BJ (cell line): ENCODE results near the gene TPRN. TPM values are rescaled to one million over a fixed set of nuclear protein-coding genes. Genes with fewer than 3 reads are reported as not detected.

Experiments
- CTCF ChIA-PET: fragments of 350-600 bp; formaldehyde crosslinking; extraction: SDS; loops from one replicate; lab custom pipeline; 2021; ENCODE audit warnings: antibody characterized with exemption, inconsistent platforms; lab: Yijun Ruan, JAX
- POLR2A ChIA-PET: fragments of 300-600 bp; sonication (Branson Sonifier 250); formaldehyde crosslinking; extraction: SDS; loops from one replicate; lab custom pipeline; 2021; ENCODE audit warnings: antibody characterized with exemption; lab: Charles Lee
- DNase-seq: peaks from one replicate; pipeline ENCODE4 v3.0.0-alpha.2; 2011; ENCODE audit warnings: low read depth
- H3K27me3 ChIP-seq: 2 replicates; pipeline ENCODE4 v1.6.0; 2011; ENCODE audit warnings: low read length; ENCODE audit not compliant: control insufficient read depth, insufficient read depth
- H3K36me3 ChIP-seq: 2 replicates; pipeline ENCODE4 v1.5.1; 2011; ENCODE audit warnings: low read length; ENCODE audit not compliant: control insufficient read depth, insufficient read depth
- H3K4me3 ChIP-seq: 2 replicates; pipeline ENCODE4 v1.5.1; 2011; ENCODE audit warnings: low read depth, mild to moderate bottlenecking, control low read depth, low read length
- polyA plus RNA-seq: library from polyadenylated mRNA; depleted of rRNA; stranded (reverse); fragments of >200 nt; gene quantifications from 2 replicates; pipeline ENCODE4 v1.2.3, GENCODE V29; 2011
- TF ChIP-seq, protein P1 (sequence below): IDR thresholded peaks from 2 replicates; pipeline ENCODE4 v1.5.1; 2011; ENCODE audit warnings: low read depth, mild to moderate bottlenecking, control low read depth, inconsistent platforms, low read length, moderate library complexity; ENCODE audit not compliant: insufficient read depth

TPRN gene
- polyA plus RNA-seq, 1 experiment = 3.5 TPM

DNA sequence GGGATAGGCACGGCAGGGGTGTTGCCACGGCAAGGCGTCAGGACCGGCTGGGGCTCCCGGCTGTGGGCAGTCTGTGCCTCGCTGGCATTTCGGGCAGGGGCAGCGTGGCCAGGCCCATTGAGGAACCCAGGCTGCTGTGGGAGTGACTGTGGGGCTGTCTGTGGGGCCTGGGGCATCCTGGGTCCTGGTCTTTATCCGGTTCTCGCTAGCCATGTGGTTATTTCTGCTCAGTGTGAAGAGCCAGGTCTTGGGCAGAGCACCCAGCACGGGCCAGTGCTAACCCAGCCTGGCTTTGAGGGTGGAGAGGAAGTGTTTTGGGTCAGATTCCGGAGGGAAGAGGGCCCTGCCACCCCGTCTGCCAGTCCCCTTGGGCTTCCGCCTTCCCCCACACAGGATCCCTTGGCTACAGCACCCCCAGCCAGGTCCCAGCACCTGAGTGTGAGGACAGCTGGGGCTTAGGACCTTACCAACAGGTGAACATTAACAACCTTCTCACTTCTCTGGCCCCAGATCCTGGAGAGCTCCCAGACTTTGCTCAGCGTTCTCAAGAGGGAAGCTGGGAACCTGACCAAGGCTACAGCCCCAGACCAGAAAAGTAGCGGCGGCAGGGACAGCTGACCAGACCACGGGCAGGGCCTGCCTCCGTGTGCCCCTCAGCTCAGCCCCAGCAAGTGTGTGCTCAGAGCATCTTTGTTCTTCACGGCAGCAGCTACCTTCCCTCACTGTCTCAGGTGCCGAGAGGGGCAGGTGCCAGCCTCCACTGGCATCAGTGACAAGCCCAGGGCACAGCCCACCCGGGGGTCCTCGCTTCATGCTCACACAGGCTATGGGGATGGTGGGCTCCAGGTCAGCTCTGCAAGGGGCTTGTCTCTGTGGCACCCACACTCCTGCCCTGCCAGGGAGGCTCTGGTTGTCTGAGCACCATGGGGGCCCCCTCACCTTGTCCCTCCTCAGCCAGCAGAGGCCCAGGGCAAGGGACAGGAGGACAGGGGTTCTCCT is 10.9 kb downstream of the TPRN start:
- TF ChIP-seq, protein P1, sequence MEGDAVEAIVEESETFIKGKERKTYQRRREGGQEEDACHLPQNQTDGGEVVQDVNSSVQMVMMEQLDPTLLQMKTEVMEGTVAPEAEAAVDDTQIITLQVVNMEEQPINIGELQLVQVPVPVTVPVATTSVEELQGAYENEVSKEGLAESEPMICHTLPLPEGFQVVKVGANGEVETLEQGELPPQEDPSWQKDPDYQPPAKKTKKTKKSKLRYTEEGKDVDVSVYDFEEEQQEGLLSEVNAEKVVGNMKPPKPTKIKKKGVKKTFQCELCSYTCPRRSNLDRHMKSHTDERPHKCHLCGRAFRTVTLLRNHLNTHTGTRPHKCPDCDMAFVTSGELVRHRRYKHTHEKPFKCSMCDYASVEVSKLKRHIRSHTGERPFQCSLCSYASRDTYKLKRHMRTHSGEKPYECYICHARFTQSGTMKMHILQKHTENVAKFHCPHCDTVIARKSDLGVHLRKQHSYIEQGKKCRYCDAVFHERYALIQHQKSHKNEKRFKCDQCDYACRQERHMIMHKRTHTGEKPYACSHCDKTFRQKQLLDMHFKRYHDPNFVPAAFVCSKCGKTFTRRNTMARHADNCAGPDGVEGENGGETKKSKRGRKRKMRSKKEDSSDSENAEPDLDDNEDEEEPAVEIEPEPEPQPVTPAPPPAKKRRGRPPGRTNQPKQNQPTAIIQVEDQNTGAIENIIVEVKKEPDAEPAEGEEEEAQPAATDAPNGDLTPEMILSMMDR = no peak
- POLR2A ChIA-PET = interaction anchor here (0.6 to 0.9 kb wide), 3 partner anchors 10 to 252 kb away, joined by 3 to 6 read pairs (median 3); no protein-coding TSS in a partner anchor
- DNase-seq = no peak

DNA sequence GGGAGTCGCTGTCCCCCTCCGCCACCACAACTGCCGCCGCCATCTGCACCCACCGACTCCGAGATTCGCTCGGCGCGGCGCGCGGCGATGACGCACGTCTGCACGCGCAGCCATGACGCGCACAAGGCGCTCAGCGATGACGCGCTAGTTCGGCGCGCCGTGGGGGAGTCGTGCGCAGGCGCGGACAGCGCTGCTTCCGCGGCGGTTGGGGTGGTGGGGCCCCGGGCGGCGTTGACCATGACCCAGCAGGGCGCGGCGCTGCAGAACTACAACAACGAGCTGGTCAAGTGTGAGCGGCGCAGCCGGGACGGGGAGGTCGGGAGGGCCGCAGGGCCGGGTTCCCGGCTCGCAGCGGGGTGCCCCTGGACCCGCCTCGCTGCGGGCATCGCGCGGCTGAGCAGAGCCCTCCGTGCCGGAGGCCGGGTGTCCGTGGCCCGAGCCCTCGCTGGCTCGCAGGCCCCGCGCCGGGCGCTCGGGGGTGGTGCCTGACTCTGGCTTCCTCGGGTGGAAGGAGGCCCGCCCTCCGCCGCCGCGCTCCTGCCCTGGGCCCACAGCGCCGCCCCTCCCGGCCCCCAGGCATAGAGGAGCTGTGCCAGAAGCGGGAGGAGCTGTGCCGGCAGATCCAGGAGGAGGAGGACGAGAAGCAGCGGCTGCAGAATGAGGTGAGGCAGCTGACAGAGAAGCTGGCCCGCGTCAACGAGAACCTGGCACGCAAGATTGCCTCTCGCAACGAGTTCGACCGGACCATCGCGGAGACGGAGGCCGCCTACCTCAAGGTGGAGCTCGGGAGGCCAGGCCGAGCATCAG is 11.8 kb downstream of the TPRN start, which contains the start of the genes ANAPC2 and SSNA1:
Gene ANAPC2, minus strand, starts transcription at position 71 of the 807 bp plus-strand sequence. Its CDS starts 28 bp downstream, at position 43.
Gene SSNA1, plus strand, starts transcription at position 187 of the 807 bp plus-strand sequence. Its CDS starts 51 bp downstream, at position 238.
- Histone ChIP-seq H3K27me3 (no peaks in the 10 kb centered on the region), H3K36me3 (peaks cover 33% of the 10 kb centered on the region), H3K4me3 (peak within 1 kb of the TSS; percentile 98)
- TF ChIP-seq, protein P1 = peak; percentile 60
- ChIA-PET POLR2A (interaction anchor here (0.6 to 0.9 kb wide), 4 partner anchors 11 to 389 kb away, joined by 3 to 11 read pairs (median 4); no protein-coding TSS in a partner anchor), CTCF (interaction anchor here (0.6 to 1.5 kb wide), 8 partner anchors 10 to 407 kb away, joined by 3 to 8 read pairs (median 3); partner anchors contain the start of gene RNF224)
- peak; percentile 50 for DNase-seq

More for the DNA sequence above, 10.9 kb downstream of the TPRN start:
- Histone ChIP-seq H3K27me3 (no peaks in the 10 kb centered on the region), H3K36me3 (peaks cover 29% of the 10 kb centered on the region), H3K4me3 (peak overlapping the region; percentile 98)
- CTCF ChIA-PET = interaction anchor here (0.6 to 1.5 kb wide), 6 partner anchors 10 to 47 kb away, joined by 3 to 8 read pairs (median 3); partner anchors contain the start of gene RNF224

DNA sequence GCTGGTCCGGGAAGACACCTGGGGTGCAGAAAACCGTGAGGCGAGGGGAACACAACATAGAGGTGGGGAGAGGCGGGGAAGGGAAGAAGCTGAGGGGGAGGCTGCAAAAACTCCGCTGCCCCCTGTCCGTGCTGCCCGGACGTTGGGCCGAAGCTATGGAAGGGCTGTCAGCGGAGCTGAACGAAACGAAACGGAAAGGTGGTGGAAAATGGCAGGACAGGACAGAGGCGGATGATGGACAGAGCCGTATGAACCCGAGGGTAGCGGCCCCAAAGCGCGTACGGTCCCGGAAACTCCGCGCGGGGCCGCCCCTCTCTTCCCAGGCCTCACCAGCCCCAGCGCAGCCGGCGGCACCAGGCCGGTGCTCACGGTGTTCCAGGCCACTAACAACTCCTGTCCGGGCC is 12.5 kb downstream of the TPRN start:
- TF ChIP-seq, protein P1 = no peak
- DNase-seq = no peak
- POLR2A ChIA-PET = no interaction called here
- Histone ChIP-seq H3K36me3 (peaks cover 37% of the 10 kb centered on the region), H3K27me3 (no peaks in the 10 kb centered on the region), H3K4me3 (peak overlapping the region; percentile 98)
- CTCF ChIA-PET = interaction anchor here (0.6 to 1.4 kb wide), 4 partner anchors 11 to 406 kb away, joined by 3 to 5 read pairs (median 3); partner anchors contain the start of gene TMEM210

DNA sequence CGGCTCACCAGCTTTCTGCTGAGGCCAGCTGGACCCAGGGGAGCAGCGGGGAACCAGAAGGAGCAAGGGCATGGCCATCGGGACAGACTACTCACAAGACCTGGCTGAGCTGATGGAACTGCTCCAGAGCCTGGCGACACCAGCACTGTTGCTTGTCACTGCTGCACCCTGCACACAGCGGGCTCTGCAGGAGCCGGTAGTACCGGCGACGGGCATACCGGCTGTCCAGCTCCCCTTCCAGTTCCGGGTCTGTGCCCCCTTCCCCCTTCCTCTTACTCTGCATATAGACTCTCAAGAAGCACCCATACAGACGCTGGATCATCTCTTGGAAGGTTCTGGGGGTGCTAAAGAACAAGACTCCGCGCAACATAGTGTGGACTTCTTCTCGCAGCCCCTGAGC is 13.2 kb downstream of the TPRN start:
- Histone ChIP-seq H3K36me3 (peaks cover 43% of the 10 kb centered on the region), H3K27me3 (no peaks in the 10 kb centered on the region), H3K4me3 (peak overlapping the region; percentile 98)
- no peak for DNase-seq
- CTCF ChIA-PET = interaction anchor here (0.8 to 1.4 kb wide), 4 partner anchors 10 to 359 kb away, joined by 3 to 5 read pairs (median 4); partner anchors contain the start of gene TMEM210
- POLR2A ChIA-PET = no interaction called here
- TF ChIP-seq, protein P1 = no peak
